ENCODE results near the gene TECTB.

DNA sequence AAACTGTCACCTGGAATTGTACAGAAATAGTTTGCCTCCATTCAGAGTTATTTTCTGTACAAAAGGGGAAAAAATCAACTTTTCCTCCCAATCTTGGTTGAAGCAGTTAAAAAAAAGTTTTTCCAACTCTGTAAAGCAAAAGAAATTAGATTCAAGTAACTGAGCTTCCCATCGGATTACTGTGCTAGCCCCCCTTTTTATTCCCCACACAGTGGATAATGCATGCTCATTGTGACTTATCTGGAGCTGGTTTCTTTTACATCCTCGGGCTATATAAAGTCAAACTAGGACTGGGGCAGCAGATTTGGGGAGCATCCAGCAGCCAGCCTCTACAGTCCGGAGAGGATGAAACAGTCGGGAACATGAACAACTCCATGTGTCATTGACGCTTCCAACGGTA lies at the start of gene TECTB:
- TF ChIP-seq, protein P1, sequence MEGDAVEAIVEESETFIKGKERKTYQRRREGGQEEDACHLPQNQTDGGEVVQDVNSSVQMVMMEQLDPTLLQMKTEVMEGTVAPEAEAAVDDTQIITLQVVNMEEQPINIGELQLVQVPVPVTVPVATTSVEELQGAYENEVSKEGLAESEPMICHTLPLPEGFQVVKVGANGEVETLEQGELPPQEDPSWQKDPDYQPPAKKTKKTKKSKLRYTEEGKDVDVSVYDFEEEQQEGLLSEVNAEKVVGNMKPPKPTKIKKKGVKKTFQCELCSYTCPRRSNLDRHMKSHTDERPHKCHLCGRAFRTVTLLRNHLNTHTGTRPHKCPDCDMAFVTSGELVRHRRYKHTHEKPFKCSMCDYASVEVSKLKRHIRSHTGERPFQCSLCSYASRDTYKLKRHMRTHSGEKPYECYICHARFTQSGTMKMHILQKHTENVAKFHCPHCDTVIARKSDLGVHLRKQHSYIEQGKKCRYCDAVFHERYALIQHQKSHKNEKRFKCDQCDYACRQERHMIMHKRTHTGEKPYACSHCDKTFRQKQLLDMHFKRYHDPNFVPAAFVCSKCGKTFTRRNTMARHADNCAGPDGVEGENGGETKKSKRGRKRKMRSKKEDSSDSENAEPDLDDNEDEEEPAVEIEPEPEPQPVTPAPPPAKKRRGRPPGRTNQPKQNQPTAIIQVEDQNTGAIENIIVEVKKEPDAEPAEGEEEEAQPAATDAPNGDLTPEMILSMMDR (IDR thresholded peaks at IDR 0.05), result no peak
- TF ChIP-seq POLR2A (IDR thresholded peaks at IDR 0.05), result no peak

Measured in right lobe of liver (tissue), 4 donors.